Caco-2 (cell line): ENCODE data around the gene COL25A1. TPM values are rescaled to one million over a fixed set of nuclear protein-coding genes. Genes with fewer than 3 reads are reported as not detected.

Experiments
- BruUV-seq: library from RNA; stranded (reverse); fragments of 400-500 nt; replicated peaks from 2 replicates; lab custom pipeline; 2021; lab: Mats Ljungman, UMichigan
- CTCF ChIA-PET: fragments of 300-600 bp; sonication (Branson Sonifier 250); formaldehyde crosslinking; loops from one replicate; lab custom pipeline; 2022; ENCODE audit warnings: antibody characterized with exemption; lab: Charles Lee
- POLR2A ChIA-PET: fragments of 300-600 bp; sonication (Branson Sonifier 250); formaldehyde crosslinking; loops from one replicate; lab custom pipeline; 2022; ENCODE audit warnings: antibody characterized with exemption; lab: Charles Lee
- DNase-seq, 2 experiments: peaks; one replicate each; pipeline versions ENCODE4 v3.0.0 to v3.0.0-alpha.2; 2020 to 2022
- H3K27me3 ChIP-seq: replicated peaks from 2 replicates; pipeline ENCODE4 v1.6.0; 2011; ENCODE audit warnings: low read length; ENCODE audit not compliant: control insufficient read depth, insufficient read depth
- H3K36me3 ChIP-seq: 2 replicates; pipeline ENCODE4 v1.5.1; 2011; ENCODE audit warnings: low read length; ENCODE audit not compliant: control insufficient read depth, insufficient read depth
- H3K4me1 ChIP-seq: fragments of 250-450 bp; sonication (Bioruptor Pico); 2 replicates; pipeline ENCODE4 v1.5.1; 2020; ENCODE audit warnings: mild to moderate bottlenecking
- H3K4me3 ChIP-seq: 2 replicates; pipeline ENCODE4 v1.5.1; 2011; ENCODE audit warnings: low read depth, mild to moderate bottlenecking, control low read depth, low read length
- H3K9me3 ChIP-seq: fragments of 250-450 bp; sonication (Bioruptor Pico); 2 replicates; pipeline ENCODE4 v1.5.1; 2020; ENCODE audit warnings: mild to moderate bottlenecking, moderate library complexity
- H3K27ac Mint-ChIP-seq: one replicate; pipeline ENCODE4 v1.8.0; 2022; ENCODE audit warnings: mixed read lengths; ENCODE audit not compliant: unreplicated experiment
- H3K27me3 Mint-ChIP-seq: one replicate; pipeline ENCODE4 v1.8.0; 2022; ENCODE audit warnings: mixed read lengths; ENCODE audit not compliant: insufficient read depth, unreplicated experiment
- H3K36me3 Mint-ChIP-seq: one replicate; pipeline ENCODE4 v1.8.0; 2022; ENCODE audit warnings: mild to moderate bottlenecking, mixed read lengths; ENCODE audit not compliant: insufficient read depth, unreplicated experiment
- H3K4me1 Mint-ChIP-seq: one replicate; pipeline ENCODE4 v1.8.0; 2022; ENCODE audit warnings: low read depth, mixed read lengths; ENCODE audit not compliant: unreplicated experiment
- H3K4me3 Mint-ChIP-seq: one replicate; pipeline ENCODE4 v1.8.0; 2022; ENCODE audit warnings: mild to moderate bottlenecking, moderate library complexity, mixed read lengths; ENCODE audit not compliant: unreplicated experiment
- H3K9me3 Mint-ChIP-seq: one replicate; pipeline ENCODE4 v1.8.0; 2022; ENCODE audit warnings: mixed read lengths; ENCODE audit not compliant: unreplicated experiment
- intact Hi-C: fragments of 100-400 bp; cut with micrococcal nuclease; formaldehyde crosslinking; loops from one replicate; pipeline ENCODE4 v1.10.0; 2022; ENCODE audit not compliant: unreplicated experiment
- total RNA-seq: library from RNA; stranded (reverse); gene quantifications from 2 replicates; pipeline ENCODE4 v1.2.3, GENCODE V29; 2022
- TF ChIP-seq, protein P1 (sequence below), 2 experiments: fragments of 200-600 bp in 1 of 2; IDR thresholded peaks; 1 replicate in 1 of 2; 2 replicates in 1 of 2; pipeline versions ENCODE4 v1.5.1 to v1.8.0; 2011 to 2022; ENCODE audit warnings: antibody characterized with exemption in 1 of 2, control low read depth in 1 of 2, inconsistent platforms in 1 of 2, low read depth in 1 of 2, low read length in 1 of 2, mild to moderate bottlenecking in 1 of 2, moderate library complexity in 1 of 2; ENCODE audit not compliant: insufficient read depth in 1 of 2, severe bottlenecking in 1 of 2, unreplicated experiment in 1 of 2

COL25A1 gene
- total RNA-seq, 1 experiment from 2014 or later, result not detected

- H3K27me3 ChIP-seq, result no peaks in the 10 kb centered on the region
- Mint-ChIP-seq H3K27ac (no peak overlapping the region), H3K4me1 (no peaks in the 10 kb centered on the region), H3K36me3 (no peaks in the 10 kb centered on the region), H3K4me3 (no peak overlapping the region), H3K9me3 (peaks cover 7% of the 10 kb centered on the region), H3K27me3 (peaks cover 7% of the 10 kb centered on the region)
- H3K4me3 ChIP-seq, result no peak overlapping the region
- ChIA-PET CTCF (interaction anchor here (0.7 kb wide), 1 partner anchor 1169 kb away, joined by 4 read pairs; no protein-coding TSS in a partner anchor), POLR2A (no interaction called here)
- TF ChIP-seq, protein P1, sequence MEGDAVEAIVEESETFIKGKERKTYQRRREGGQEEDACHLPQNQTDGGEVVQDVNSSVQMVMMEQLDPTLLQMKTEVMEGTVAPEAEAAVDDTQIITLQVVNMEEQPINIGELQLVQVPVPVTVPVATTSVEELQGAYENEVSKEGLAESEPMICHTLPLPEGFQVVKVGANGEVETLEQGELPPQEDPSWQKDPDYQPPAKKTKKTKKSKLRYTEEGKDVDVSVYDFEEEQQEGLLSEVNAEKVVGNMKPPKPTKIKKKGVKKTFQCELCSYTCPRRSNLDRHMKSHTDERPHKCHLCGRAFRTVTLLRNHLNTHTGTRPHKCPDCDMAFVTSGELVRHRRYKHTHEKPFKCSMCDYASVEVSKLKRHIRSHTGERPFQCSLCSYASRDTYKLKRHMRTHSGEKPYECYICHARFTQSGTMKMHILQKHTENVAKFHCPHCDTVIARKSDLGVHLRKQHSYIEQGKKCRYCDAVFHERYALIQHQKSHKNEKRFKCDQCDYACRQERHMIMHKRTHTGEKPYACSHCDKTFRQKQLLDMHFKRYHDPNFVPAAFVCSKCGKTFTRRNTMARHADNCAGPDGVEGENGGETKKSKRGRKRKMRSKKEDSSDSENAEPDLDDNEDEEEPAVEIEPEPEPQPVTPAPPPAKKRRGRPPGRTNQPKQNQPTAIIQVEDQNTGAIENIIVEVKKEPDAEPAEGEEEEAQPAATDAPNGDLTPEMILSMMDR (IDR thresholded peaks at IDR 0.05; ENCODE audit: insufficient read depth in 1 of 2, low read depth in 1 of 2, low read length in 1 of 2, severe bottlenecking in 1 of 2, unreplicated experiment in 1 of 2), result peak; percentile 55 to 66
- BruUV-seq, result no TSS peak
- intact Hi-C loops, result loop anchor here (1.0 kb wide), 2 partner anchors 222 to 463 kb away; no protein-coding TSS in a partner anchor
- no peaks in the 10 kb centered on the region for H3K4me1 ChIP-seq
- peak in 1 of 2 experiments; percentile 21 for DNase-seq
- no peaks in the 10 kb centered on the region for H3K9me3 ChIP-seq
- H3K36me3 ChIP-seq, result no peaks in the 10 kb centered on the region
These were observed 4.0 kb downstream of the COL25A1 start for GRCh38 chr4:109298279-109299010.

DNA sequence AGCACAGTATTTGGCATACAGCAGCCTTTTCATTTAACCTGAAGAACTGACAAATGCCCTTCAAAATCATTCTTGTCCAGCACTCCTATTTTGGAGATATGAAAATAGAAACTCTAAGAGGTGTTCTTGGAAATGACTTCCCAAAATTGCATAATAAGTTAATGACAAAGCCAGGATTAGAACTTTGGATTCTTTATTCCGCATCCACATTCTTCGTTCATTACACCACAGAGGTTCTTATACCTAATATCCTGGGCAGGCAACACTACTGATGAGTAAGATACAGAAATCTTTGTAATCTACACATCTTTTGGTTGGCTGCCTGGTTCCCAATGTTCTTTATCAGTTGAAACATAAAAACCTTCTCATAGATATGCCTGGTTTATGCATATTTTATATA is 5.9 kb downstream of the COL25A1 start:
- no peaks in the 10 kb centered on the region for H3K36me3 ChIP-seq
- H3K9me3 ChIP-seq, result no peaks in the 10 kb centered on the region
- Mint-ChIP-seq H3K4me1 (no peaks in the 10 kb centered on the region), H3K9me3 (no peaks in the 10 kb centered on the region), H3K27me3 (peaks cover 2% of the 10 kb centered on the region), H3K27ac (no peak overlapping the region), H3K4me3 (no peak overlapping the region), H3K36me3 (no peaks in the 10 kb centered on the region)
- intact Hi-C loops, result no loop called here
- no peaks in the 10 kb centered on the region for H3K4me1 ChIP-seq
- BruUV-seq, result no TSS peak
- POLR2A ChIA-PET, result no interaction called here
- no peaks in the 10 kb centered on the region for H3K27me3 ChIP-seq
- DNase-seq, result no peak
- TF ChIP-seq, protein P1 (IDR thresholded peaks at IDR 0.05; ENCODE audit: insufficient read depth in 1 of 2, low read depth in 1 of 2, low read length in 1 of 2, severe bottlenecking in 1 of 2, unreplicated experiment in 1 of 2), result no peak
- CTCF ChIA-PET, result no interaction called here
- H3K4me3 ChIP-seq, result no peak overlapping the region

- no peaks in the 10 kb centered on the region for H3K9me3 Mint-ChIP-seq
- H3K27ac Mint-ChIP-seq, result no peak overlapping the region
- no peak for DNase-seq
- Histone ChIP-seq H3K27me3 (no peaks in the 10 kb centered on the region), H3K9me3 (no peaks in the 10 kb centered on the region), H3K4me1 (no peaks in the 10 kb centered on the region), H3K4me3 (no peak overlapping the region), H3K36me3 (no peaks in the 10 kb centered on the region)
- no peaks in the 10 kb centered on the region for H3K4me1 Mint-ChIP-seq
- H3K4me3 Mint-ChIP-seq, result no peak overlapping the region
- H3K36me3 Mint-ChIP-seq, result no peaks in the 10 kb centered on the region
- ChIA-PET CTCF (no interaction called here), POLR2A (no interaction called here)
- intact Hi-C loops, result no loop called here
- no TSS peak for BruUV-seq
- TF ChIP-seq, protein P1 (IDR thresholded peaks at IDR 0.05; ENCODE audit: insufficient read depth in 1 of 2, low read depth in 1 of 2, low read length in 1 of 2, severe bottlenecking in 1 of 2, unreplicated experiment in 1 of 2), result no peak
- no peaks in the 10 kb centered on the region for H3K27me3 Mint-ChIP-seq
These were observed 7.4 kb downstream of the COL25A1 start for GRCh38 chr4:109295081-109295480.
